Suprapubic skin (tissue), 4 donors: ENCODE data around the gene SPATA13.

ENCODE experiments used
- POLR2A ChIP-seq, 2 donors: fragments of 450-650 bp; IDR thresholded peaks; one replicate each; pipeline ENCODE4 v1.6.1; 2017; ENCODE audit warnings: antibody characterized with exemption in 2 of 2, mild to moderate bottlenecking in 2 of 2, moderate library complexity in 2 of 2
- POLR2AphosphoS5 ChIP-seq, 3 donors: sonication (generic); formaldehyde crosslinking; IDR thresholded peaks; one replicate each; pipeline ENCODE4 v1.6.1; 2017; ENCODE audit warnings: antibody characterized with exemption in 3 of 3

- no peak for TF ChIP-seq POLR2A (IDR thresholded peaks at IDR 0.05)
- no peak for TF ChIP-seq POLR2AphosphoS5 (IDR thresholded peaks at IDR 0.05)
Observed at GRCh38 chr13:24218977-24219376, 58.5 kb downstream of the SPATA13 start.
